Astrocyte (in vitro differentiated cells and primary cell): ENCODE data around the gene SPRR4.

Experiments
- EZH2 ChIP-seq: IDR thresholded peaks from 2 replicates; pipeline ENCODE4 v1.6.1; 2012; ENCODE audit warnings: mild to moderate bottlenecking, low read length, inconsistent platforms; ENCODE audit not compliant: insufficient read depth
- TF ChIP-seq, protein P1 (sequence below): IDR thresholded peaks from 2 replicates; pipeline ENCODE4 v1.5.1; 2011; ENCODE audit warnings: low read depth, mild to moderate bottlenecking, inconsistent platforms, low read length, moderate library complexity; ENCODE audit not compliant: insufficient read depth

DNA sequence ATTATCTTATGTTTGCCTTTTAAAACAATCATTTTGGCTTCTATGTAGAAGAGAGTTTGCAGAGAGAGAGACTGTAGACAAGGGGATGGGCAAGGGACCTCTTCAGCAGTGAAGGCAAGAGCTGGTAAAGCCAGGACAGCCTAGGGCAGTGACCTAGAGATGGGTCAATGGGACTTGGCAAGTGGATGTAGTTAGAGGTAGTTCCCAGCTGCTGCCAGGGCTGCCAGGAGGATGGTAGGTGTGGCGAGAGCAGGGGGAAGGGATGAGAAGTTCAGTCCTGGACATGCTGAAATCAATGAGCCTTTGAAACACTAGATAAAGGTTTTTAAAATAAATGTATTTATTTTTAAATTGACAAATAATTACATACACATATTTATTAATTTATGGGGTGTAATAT lies 29.8 kb upstream of the SPRR4 start:
- TF ChIP-seq, protein P1, sequence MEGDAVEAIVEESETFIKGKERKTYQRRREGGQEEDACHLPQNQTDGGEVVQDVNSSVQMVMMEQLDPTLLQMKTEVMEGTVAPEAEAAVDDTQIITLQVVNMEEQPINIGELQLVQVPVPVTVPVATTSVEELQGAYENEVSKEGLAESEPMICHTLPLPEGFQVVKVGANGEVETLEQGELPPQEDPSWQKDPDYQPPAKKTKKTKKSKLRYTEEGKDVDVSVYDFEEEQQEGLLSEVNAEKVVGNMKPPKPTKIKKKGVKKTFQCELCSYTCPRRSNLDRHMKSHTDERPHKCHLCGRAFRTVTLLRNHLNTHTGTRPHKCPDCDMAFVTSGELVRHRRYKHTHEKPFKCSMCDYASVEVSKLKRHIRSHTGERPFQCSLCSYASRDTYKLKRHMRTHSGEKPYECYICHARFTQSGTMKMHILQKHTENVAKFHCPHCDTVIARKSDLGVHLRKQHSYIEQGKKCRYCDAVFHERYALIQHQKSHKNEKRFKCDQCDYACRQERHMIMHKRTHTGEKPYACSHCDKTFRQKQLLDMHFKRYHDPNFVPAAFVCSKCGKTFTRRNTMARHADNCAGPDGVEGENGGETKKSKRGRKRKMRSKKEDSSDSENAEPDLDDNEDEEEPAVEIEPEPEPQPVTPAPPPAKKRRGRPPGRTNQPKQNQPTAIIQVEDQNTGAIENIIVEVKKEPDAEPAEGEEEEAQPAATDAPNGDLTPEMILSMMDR, result no peak
- TF ChIP-seq EZH2, result no peak
